Measurements from ENCODE around the gene PIK3R4.

The PIK3R4 gene

DNA sequence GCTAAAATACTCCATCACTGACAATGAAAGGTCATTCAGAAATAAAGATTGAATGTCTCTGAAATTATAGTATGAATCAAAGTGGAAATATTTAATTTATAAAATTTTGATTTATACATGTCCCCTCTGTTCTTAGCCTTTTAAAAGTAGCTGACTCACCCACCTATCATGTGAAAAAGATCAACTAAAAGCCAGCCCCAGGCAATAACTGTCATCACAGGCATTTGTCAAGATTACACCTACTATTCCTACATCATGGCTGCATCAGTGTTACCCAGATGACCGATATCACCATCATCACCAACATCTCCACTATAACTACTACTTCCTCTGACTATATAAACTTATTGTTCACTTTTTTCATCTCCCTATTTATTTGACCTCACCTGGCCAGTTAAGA is 14.3 kb upstream of the PIK3R4 start:
- TF ChIP-seq, protein P1, sequence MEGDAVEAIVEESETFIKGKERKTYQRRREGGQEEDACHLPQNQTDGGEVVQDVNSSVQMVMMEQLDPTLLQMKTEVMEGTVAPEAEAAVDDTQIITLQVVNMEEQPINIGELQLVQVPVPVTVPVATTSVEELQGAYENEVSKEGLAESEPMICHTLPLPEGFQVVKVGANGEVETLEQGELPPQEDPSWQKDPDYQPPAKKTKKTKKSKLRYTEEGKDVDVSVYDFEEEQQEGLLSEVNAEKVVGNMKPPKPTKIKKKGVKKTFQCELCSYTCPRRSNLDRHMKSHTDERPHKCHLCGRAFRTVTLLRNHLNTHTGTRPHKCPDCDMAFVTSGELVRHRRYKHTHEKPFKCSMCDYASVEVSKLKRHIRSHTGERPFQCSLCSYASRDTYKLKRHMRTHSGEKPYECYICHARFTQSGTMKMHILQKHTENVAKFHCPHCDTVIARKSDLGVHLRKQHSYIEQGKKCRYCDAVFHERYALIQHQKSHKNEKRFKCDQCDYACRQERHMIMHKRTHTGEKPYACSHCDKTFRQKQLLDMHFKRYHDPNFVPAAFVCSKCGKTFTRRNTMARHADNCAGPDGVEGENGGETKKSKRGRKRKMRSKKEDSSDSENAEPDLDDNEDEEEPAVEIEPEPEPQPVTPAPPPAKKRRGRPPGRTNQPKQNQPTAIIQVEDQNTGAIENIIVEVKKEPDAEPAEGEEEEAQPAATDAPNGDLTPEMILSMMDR (IDR thresholded peaks at IDR 0.05; ENCODE audit: control insufficient read depth, insufficient read depth, low read depth, low read length, missing control alignments): no peak

DNA sequence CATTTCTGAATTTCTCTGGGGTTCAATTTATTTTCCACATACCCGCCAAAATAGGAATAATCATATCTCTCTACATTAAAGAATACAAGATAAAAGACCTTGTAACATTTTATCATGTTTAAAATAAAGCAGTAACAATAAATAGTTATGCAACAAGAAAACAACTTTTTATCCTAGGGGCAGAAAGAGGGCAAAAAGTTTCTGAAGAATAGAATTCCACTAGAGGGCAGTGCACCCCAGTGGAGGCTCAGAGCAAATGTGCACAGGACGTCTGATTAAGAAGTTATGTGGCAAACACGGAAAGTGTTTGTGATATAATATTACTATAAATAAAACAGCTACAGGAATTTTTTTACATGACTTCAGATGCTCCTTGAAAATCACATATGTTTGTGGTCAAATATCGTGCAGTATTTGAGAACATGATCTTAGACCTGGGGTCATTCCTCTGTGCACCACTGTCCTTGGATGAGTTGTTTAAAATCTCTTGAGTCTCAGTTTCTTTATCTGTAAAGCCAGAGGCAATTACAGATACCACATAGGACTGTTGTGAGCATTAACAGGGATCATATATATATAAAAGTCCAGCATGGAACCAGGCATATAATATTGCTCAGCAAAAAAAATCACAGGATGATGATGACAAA is 13.2 kb upstream of the PIK3R4 start:
- peak; percentile 16 for DNase-seq (ENCODE audit: low read depth)
- TF ChIP-seq, protein P1 (IDR thresholded peaks at IDR 0.05; ENCODE audit: control insufficient read depth, insufficient read depth, low read depth, low read length, missing control alignments): peak; percentile 85
- H3K4me3 ChIP-seq (ENCODE audit: control insufficient read depth, low read depth, low read length): no peak overlapping the region

More for the DNA sequence above, 14.3 kb upstream of the PIK3R4 start:
- no peak overlapping the region for H3K4me3 ChIP-seq (ENCODE audit: control insufficient read depth, low read depth, low read length)
- DNase-seq (ENCODE audit: low read depth): no peak

DNA sequence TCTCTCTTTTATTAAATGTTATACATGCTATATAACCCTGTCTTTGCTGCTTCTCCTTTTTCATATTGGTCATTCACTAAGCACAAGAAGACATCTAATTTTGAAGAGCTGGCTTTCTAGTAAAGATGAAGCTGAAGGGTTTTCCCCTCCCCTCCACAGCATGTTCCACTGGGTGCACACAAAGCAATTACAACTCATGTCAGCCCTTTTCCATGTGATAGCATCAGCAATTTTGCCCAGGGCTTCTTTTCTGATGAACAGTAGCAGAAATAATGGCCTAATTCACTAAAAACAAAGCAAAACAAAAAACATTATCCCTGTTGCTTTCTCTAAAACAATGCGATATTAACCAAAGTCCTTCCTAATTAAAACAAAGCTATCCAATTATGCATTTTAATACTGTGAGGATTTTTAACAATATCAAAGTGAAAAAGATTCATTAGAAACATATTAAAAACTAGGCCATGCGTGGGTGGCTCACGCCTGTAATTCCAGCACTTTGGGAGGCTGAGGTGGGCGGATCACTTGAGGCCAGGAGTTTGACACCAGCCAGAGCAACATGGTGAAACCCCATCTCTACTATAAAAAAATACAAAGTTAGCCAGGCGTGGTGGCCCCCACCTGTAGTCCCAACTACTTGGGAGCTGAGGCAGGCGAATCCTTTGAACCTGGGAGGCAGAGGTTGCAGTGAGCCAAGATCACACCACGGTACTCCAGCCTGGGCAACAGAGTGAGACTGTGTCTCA is 12.2 kb upstream of the PIK3R4 start:
- no peak overlapping the region for H3K4me3 ChIP-seq (ENCODE audit: control insufficient read depth, low read depth, low read length)
- no peak for DNase-seq (ENCODE audit: low read depth)
- TF ChIP-seq, protein P1 (IDR thresholded peaks at IDR 0.05; ENCODE audit: control insufficient read depth, insufficient read depth, low read depth, low read length, missing control alignments): no peak

GRCh38 chr3:130757611-130758150 is 11.1 kb upstream of the PIK3R4 start:
- TF ChIP-seq, protein P1 (IDR thresholded peaks at IDR 0.05; ENCODE audit: control insufficient read depth, insufficient read depth, low read depth, low read length, missing control alignments): no peak

GRCh38 chr3:130755666-130756065 is 9.0 kb upstream of the PIK3R4 start:
- DNase-seq (ENCODE audit: low read depth): no peak
- TF ChIP-seq, protein P1 (IDR thresholded peaks at IDR 0.05; ENCODE audit: control insufficient read depth, insufficient read depth, low read depth, low read length, missing control alignments): no peak
- no peak overlapping the region for H3K4me3 ChIP-seq (ENCODE audit: control insufficient read depth, low read depth, low read length)

More at GRCh38 chr3:130757611-130758150, 11.1 kb upstream of the PIK3R4 start:
- no peak for DNase-seq (ENCODE audit: low read depth)
- H3K4me3 ChIP-seq (ENCODE audit: control insufficient read depth, low read depth, low read length): no peak overlapping the region

GRCh38 chr3:130748981-130749380 is 2.4 kb upstream of the PIK3R4 start:
- H3K4me3 ChIP-seq (ENCODE audit: control insufficient read depth, low read depth, low read length): no peak overlapping the region
- DNase-seq (ENCODE audit: low read depth): no peak
- TF ChIP-seq, protein P1 (IDR thresholded peaks at IDR 0.05; ENCODE audit: control insufficient read depth, insufficient read depth, low read depth, low read length, missing control alignments): no peak
